ENCODE results near the gene VRK2.
"Not testable (repeated sequence)": the region's sequence is repeated elsewhere in the genome, so short reads cannot be mapped to it uniquely, and the experiment has no call there.

The VRK2 gene

DNA sequence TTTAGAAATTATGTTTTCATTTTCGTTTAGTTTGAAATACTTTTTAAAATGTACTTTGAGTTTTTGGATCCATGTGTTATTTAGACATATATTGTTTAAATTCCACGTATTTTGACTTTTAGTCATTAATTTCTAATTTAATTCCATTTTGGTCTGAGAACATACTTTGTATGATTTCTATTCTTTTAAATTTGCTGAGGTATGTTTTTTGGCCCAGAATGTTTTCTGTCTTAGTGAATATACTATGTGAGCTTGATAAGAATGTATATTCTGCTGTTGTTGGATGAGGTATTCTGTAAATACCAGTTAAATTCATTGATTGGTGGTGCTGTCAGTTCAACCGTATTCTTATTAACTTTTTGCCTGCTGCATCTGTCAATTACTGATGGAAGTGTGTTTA is 26.4 kb downstream of the VRK2 start:
- no peaks in the 10 kb centered on the region for H3K36me3 ChIP-seq (ENCODE audit: control insufficient read depth, insufficient read depth, low read length)
- H3K4me1 ChIP-seq (ENCODE audit: control insufficient read depth, insufficient read depth, low read length): no peaks in the 10 kb centered on the region
- H3K27ac ChIP-seq (ENCODE audit: low read length): no peak overlapping the region
- H3K9me3 ChIP-seq (ENCODE audit: control insufficient read depth, insufficient read depth, low read length): no peaks in the 10 kb centered on the region
- no peak overlapping the region for H3K4me3 ChIP-seq (ENCODE audit: low read length)
- no peaks in the 10 kb centered on the region for H3K27me3 ChIP-seq (ENCODE audit: control insufficient read depth, insufficient read depth, low read length)
- DNase-seq (ENCODE audit: low read depth, low spot score): no peak
- WGBS (ENCODE audit: insufficient coverage, insufficient read length): no CpG with 5 or more reads among the region's 3 CpGs

DNA sequence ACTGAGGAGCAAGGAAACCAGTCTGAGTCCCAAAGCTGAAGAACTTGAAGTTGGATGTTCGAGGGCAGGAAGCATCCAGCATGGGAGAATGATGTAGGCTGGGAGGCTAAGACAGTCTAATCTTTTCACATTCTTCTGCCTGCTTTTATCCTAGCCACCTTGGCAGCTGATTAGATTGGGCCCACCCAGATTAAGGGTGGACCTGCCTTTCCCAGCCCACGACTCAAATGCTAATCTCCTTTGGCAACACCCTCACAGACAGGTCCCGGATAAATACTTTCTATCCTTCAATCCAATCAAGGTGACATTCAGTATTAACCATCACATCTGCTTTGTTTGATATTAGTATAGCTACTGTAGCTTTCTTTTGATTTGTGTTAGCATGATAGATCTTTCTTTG is 27.1 kb downstream of the VRK2 start:
- Histone ChIP-seq H3K27ac (ENCODE audit: low read length) (no peak overlapping the region), H3K36me3 (ENCODE audit: control insufficient read depth, insufficient read depth, low read length) (no peaks in the 10 kb centered on the region), H3K9me3 (ENCODE audit: control insufficient read depth, insufficient read depth, low read length) (no peaks in the 10 kb centered on the region), H3K4me1 (ENCODE audit: control insufficient read depth, insufficient read depth, low read length) (no peaks in the 10 kb centered on the region), H3K4me3 (ENCODE audit: low read length) (no peak overlapping the region), H3K27me3 (ENCODE audit: control insufficient read depth, insufficient read depth, low read length) (no peaks in the 10 kb centered on the region)
- WGBS (ENCODE audit: insufficient coverage, insufficient read length): no CpG with 5 or more reads among the region's 3 CpGs
- DNase-seq (ENCODE audit: low read depth, low spot score): no peak

GRCh38 chr2:58081000-58081399 is 34.4 kb downstream of the VRK2 start:
- H3K4me3 ChIP-seq (ENCODE audit: low read length): no peak overlapping the region
- DNase-seq (ENCODE audit: low read depth, low spot score): no peak
- H3K27me3 ChIP-seq (ENCODE audit: control insufficient read depth, insufficient read depth, low read length): no peaks in the 10 kb centered on the region
- no peaks in the 10 kb centered on the region for H3K4me1 ChIP-seq (ENCODE audit: control insufficient read depth, insufficient read depth, low read length)
- H3K36me3 ChIP-seq (ENCODE audit: control insufficient read depth, insufficient read depth, low read length): no peaks in the 10 kb centered on the region
- no peaks in the 10 kb centered on the region for H3K9me3 ChIP-seq (ENCODE audit: control insufficient read depth, insufficient read depth, low read length)
- H3K27ac ChIP-seq (ENCODE audit: low read length): no peak overlapping the region

DNA sequence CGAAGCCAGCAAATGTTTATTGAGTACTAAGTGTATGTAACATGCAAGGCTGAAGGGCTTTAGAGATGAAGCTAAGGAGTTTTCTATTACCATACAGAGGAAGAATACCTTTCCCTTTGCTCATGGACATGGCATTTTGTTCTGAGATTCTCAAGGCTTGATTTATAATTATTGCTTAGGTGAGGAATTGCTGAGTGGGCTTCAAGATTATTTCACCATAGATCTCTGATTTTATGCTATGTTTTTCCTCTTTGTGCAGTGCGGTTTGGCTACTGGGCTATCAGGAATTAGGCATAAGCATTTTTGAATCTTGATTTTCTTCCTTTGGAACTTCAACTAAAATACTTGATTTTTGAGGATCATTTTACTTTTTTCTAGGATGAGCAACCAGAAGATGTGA is 42.5 kb downstream of the VRK2 start:
- Histone ChIP-seq H3K27ac (ENCODE audit: low read length) (no peak overlapping the region), H3K9me3 (ENCODE audit: control insufficient read depth, insufficient read depth, low read length) (no peaks in the 10 kb centered on the region), H3K27me3 (ENCODE audit: control insufficient read depth, insufficient read depth, low read length) (no peaks in the 10 kb centered on the region), H3K4me3 (ENCODE audit: low read length) (no peak overlapping the region), H3K4me1 (ENCODE audit: control insufficient read depth, insufficient read depth, low read length) (no peaks in the 10 kb centered on the region), H3K36me3 (ENCODE audit: control insufficient read depth, insufficient read depth, low read length) (no peaks in the 10 kb centered on the region; the same call in 1 of the 2 replicates)
- DNase-seq (ENCODE audit: low read depth, low spot score): no peak
- WGBS (ENCODE audit: insufficient coverage, insufficient read length): no CpG with 5 or more reads among the region's 2 CpGs

GRCh38 chr2:58092772-58093171 is 46.2 kb downstream of the VRK2 start:
- not testable (repeated sequence) for DNase-seq (ENCODE audit: low read depth, low spot score); H3K4me3 ChIP-seq (ENCODE audit: low read length); H3K36me3 ChIP-seq (ENCODE audit: control insufficient read depth, insufficient read depth, low read length); H3K27me3 ChIP-seq (ENCODE audit: control insufficient read depth, insufficient read depth, low read length); H3K4me1 ChIP-seq (ENCODE audit: control insufficient read depth, insufficient read depth, low read length); H3K9me3 ChIP-seq (ENCODE audit: control insufficient read depth, insufficient read depth, low read length); H3K27ac ChIP-seq (ENCODE audit: low read length)
- WGBS (ENCODE audit: insufficient coverage, insufficient read length): no CpG with 5 or more reads among the region's 4 CpGs

DNA sequence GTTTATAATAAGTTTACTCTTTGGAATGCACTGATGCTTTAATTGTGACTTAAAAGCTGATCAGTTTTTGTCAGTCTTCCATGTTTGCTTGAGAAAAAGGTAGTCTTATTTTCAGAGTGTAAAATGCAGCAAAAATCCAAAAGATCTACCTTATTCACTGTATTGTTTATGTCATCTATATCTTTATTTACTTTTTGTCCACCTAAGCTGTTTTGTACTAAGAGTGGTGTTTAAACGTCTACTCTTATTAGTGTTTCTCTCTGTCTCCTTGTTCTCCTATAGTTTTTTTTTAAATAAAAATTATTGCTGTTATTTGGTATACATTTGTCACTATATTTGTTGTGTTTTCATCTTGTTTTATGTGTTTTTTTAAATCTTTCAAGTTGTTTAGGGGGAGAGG is 50.4 kb downstream of the VRK2 start:
- no peak overlapping the region for H3K27ac ChIP-seq (ENCODE audit: low read length)
- no CpG with 5 or more reads among the region's 1 CpG for WGBS (ENCODE audit: insufficient coverage, insufficient read length)
- DNase-seq (ENCODE audit: low read depth, low spot score): no peak

DNA sequence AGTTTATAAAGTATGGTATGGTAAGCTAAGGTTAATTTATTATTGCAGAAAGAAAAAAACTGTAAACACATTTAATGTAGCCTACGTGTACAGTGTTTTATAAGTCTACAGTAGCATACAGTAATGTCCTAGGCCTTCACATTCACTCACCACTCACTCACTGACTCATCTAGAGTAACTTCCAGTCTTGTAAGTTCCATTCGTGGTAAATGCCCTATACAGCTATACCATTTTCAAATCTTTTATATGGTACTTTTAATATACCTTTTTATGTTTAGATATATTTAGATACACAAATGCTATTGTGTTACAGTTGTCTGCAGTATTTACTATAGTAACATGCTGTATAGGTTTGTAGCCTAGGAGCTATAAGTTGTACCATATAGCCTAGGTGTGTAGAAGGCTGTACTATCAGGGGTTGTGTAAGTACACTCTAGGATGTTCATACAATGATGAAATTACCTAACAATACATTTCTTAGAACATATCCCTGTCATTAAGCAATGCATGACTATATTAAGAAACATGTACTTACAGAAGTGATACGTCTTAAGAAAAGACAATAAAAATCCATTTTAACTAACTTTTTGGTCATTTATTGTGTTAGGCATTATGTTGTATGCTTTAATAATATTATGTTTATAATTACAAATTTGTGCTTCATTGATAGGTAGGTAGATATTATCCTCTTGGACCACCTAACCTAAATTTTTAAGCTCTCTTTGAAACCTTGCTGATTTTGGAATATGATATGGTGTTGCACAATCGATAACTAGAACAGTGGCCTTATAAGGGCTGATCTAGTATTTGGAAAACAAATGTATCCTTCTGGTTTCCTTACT is 51.9 kb downstream of the VRK2 start:
- no peaks in the 10 kb centered on the region for H3K9me3 ChIP-seq (ENCODE audit: control insufficient read depth, insufficient read depth, low read length)
- DNase-seq (ENCODE audit: low read depth, low spot score): no peak
- no peaks in the 10 kb centered on the region for H3K27me3 ChIP-seq (ENCODE audit: control insufficient read depth, insufficient read depth, low read length)
- H3K27ac ChIP-seq (ENCODE audit: low read length): no peak overlapping the region
- H3K4me1 ChIP-seq (ENCODE audit: control insufficient read depth, insufficient read depth, low read length): no peaks in the 10 kb centered on the region
- H3K4me3 ChIP-seq (ENCODE audit: low read length): no peak overlapping the region
- H3K36me3 ChIP-seq (ENCODE audit: control insufficient read depth, insufficient read depth, low read length): no peaks in the 10 kb centered on the region
- no CpG with 5 or more reads among the region's 4 CpGs for WGBS (ENCODE audit: insufficient coverage, insufficient read length)

More for the DNA sequence above, 50.4 kb downstream of the VRK2 start:
- Histone ChIP-seq H3K36me3 (ENCODE audit: control insufficient read depth, insufficient read depth, low read length) (no peaks in the 10 kb centered on the region), H3K9me3 (ENCODE audit: control insufficient read depth, insufficient read depth, low read length) (no peaks in the 10 kb centered on the region), H3K4me1 (ENCODE audit: control insufficient read depth, insufficient read depth, low read length) (no peaks in the 10 kb centered on the region), H3K27me3 (ENCODE audit: control insufficient read depth, insufficient read depth, low read length) (no peaks in the 10 kb centered on the region), H3K4me3 (ENCODE audit: low read length) (no peak overlapping the region)

- WGBS (ENCODE audit: insufficient coverage, insufficient read length): no CpG with 5 or more reads among the region's 4 CpGs
- Histone ChIP-seq H3K27ac (ENCODE audit: low read length) (no peak overlapping the region), H3K36me3 (ENCODE audit: control insufficient read depth, insufficient read depth, low read length) (no peaks in the 10 kb centered on the region), H3K4me1 (ENCODE audit: control insufficient read depth, insufficient read depth, low read length) (no peaks in the 10 kb centered on the region), H3K4me3 (ENCODE audit: low read length) (no peak overlapping the region), H3K9me3 (ENCODE audit: control insufficient read depth, insufficient read depth, low read length) (no peaks in the 10 kb centered on the region), H3K27me3 (ENCODE audit: control insufficient read depth, insufficient read depth, low read length) (no peaks in the 10 kb centered on the region)
- DNase-seq (ENCODE audit: low read depth, low spot score): no peak
These were observed 52.6 kb downstream of the VRK2 start for GRCh38 chr2:58099096-58099769.

DNA sequence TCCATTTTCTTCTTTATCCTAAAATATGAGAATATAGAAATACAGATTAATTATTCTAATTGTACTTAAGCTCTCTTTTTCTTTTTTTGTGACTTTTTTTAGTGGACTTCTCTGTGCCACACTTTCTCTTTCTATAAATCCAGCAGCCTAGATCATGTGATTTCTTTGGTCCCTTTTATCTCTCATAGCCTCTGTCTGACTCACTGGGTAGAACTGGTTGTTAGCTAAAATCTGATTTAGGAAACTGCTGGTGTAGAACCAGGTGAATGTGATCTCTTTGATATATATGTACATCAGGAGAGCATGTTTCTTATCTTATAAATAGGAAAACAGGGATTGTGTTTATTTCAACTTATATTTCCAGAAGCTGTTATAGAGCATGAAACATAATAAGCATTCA is 54.9 kb downstream of the VRK2 start:
- no peak for DNase-seq (ENCODE audit: low read depth, low spot score)
- no peaks in the 10 kb centered on the region for H3K9me3 ChIP-seq (ENCODE audit: control insufficient read depth, insufficient read depth, low read length)
- H3K4me3 ChIP-seq (ENCODE audit: low read length): no peak overlapping the region
- H3K36me3 ChIP-seq (ENCODE audit: control insufficient read depth, insufficient read depth, low read length): no peaks in the 10 kb centered on the region
- H3K27ac ChIP-seq (ENCODE audit: low read length): no peak overlapping the region
- no peaks in the 10 kb centered on the region for H3K4me1 ChIP-seq (ENCODE audit: control insufficient read depth, insufficient read depth, low read length)
- H3K27me3 ChIP-seq (ENCODE audit: control insufficient read depth, insufficient read depth, low read length): no peaks in the 10 kb centered on the region

- Histone ChIP-seq H3K9me3 (ENCODE audit: control insufficient read depth, insufficient read depth, low read length) (no peaks in the 10 kb centered on the region), H3K27ac (ENCODE audit: low read length) (no peak overlapping the region), H3K36me3 (ENCODE audit: control insufficient read depth, insufficient read depth, low read length) (no peaks in the 10 kb centered on the region), H3K4me3 (ENCODE audit: low read length) (no peak overlapping the region), H3K27me3 (ENCODE audit: control insufficient read depth, insufficient read depth, low read length) (no peaks in the 10 kb centered on the region), H3K4me1 (ENCODE audit: control insufficient read depth, insufficient read depth, low read length) (0 out of 2 replicates have a peak, but pooled peaks cover 1% of the 10 kb centered on the region)
- no peak for DNase-seq (ENCODE audit: low read depth, low spot score)
These were observed 60.3 kb downstream of the VRK2 start for GRCh38 chr2:58106896-58107295.
